Adrenal gland (tissue), 12 donors: ENCODE results near the gene CRK. TPM values are rescaled to one million over a fixed set of nuclear protein-coding genes. Genes with fewer than 3 reads are reported as not detected.
"Not testable (repeated sequence)": the region's sequence is repeated elsewhere in the genome, so short reads cannot be mapped to it uniquely, and the experiment has no call there.

ENCODE experiments used
- DNase-seq, 7 donors: peaks; one replicate each; pipeline ENCODE4 v3.0.0-alpha.2; 2019 to 2020
- H3K27ac ChIP-seq, 5 donors: fragments of 200-600 bp; sonication (generic) in 4 of 5; 1 replicate in 3 of 5; 2 replicates in 2 of 5; pipeline versions ENCODE4 v1.5.1 to v1.8.0; 2016 to 2020; ENCODE audit warnings: mild to moderate bottlenecking in 1 of 5
- H3K27me3 ChIP-seq: fragments of 200-600 bp; 2 replicates; pipeline ENCODE4 v1.8.0; 2021
- H3K36me3 ChIP-seq, 2 donors: fragments of 200-600 bp; replicated peaks in 1 of 2; 1 replicate in 1 of 2; 2 replicates in 1 of 2; pipeline versions ENCODE4 v1.5.1 to v1.8.0; 2018 to 2022
- H3K4me1 ChIP-seq, 2 donors: fragments of 200-600 bp; replicated peaks in 1 of 2; 1 replicate in 1 of 2; 2 replicates in 1 of 2; pipeline versions ENCODE4 v1.5.1 to v1.8.0; 2018 to 2021
- H3K4me3 ChIP-seq, 4 donors: fragments of 200-600 bp; sonication (generic) in 3 of 4; one replicate each; pipeline ENCODE4 v1.5.1; 2016 to 2018
- H3K9me3 ChIP-seq, 3 donors: fragments of 200-600 bp; sonication (generic) in 1 of 3; replicated peaks in 1 of 3; 1 replicate in 2 of 3; 2 replicates in 1 of 3; pipeline versions ENCODE4 v1.5.1 to v1.8.0; 2016 to 2021
- POLR2A ChIP-seq, 2 donors: fragments of 450-650 bp; IDR thresholded peaks; one replicate each; pipeline ENCODE4 v1.6.1; 2017; ENCODE audit warnings: antibody characterized with exemption in 2 of 2, mild to moderate bottlenecking in 2 of 2, moderate library complexity in 1 of 2
- WGBS, 4 donors: extraction: QIAGEN DNeasy Blood & Tissue Kit in 2 of 4; methylation state at CpG; one replicate each; pipeline versions ENCODE4 v1.1.5 to v1.1.7; 2013 to 2017; 5-methylcytosine and 5-hydroxymethylcytosine counted together
- intact Hi-C, 2 donors: fragments of 100-400 bp; cut with DNase I; formaldehyde crosslinking; loops; one replicate each; pipeline versions ENCODE4 v1.14.1 to v1.15.0; 2022 to 2023
- polyA plus RNA-seq, 3 donors: library from polyadenylated mRNA; stranded (reverse); fragments of 200-250 nt in 2 of 3; fragments of 350-450 nt in 1 of 3; fragmentation: Illumina TruSeq in 1 of 3; extraction: RNeasy Lipid Tissue Mini Kit (QIAGEN cat#74804) in 1 of 3; gene quantifications; one replicate each; pipeline ENCODE4 v1.2.3, GENCODE V29; 2013 to 2014
- total RNA-seq, 9 donors: library from RNA; depleted of rRNA in 4 of 9; stranded (reverse); fragments of >200 nt in 4 of 9; fragments of 120-200 nt in 1 of 9; fragmentation: NEBNext Ultra II Directional in 1 of 9; extraction: Animal tissue kit (Norgen Biotek cat#: 25700) in 1 of 9; gene quantifications; one replicate each; pipeline versions ENCODE4 v1.1.0 to v1.2.4, GENCODE V29; 2013 to 2023
- TF ChIP-seq, protein P1 (sequence below), 6 experiments: fragments of 450-650 bp in 4 of 6; fragments of 200-600 bp in 2 of 6; sonication (generic) in 1 of 6; IDR thresholded peaks; 1 replicate in 5 of 6; 2 replicates in 1 of 6; pipeline versions ENCODE4 v1.5.1 to v1.8.0; 2016 to 2021; ENCODE audit warnings: antibody characterized with exemption in 6 of 6, mild to moderate bottlenecking in 2 of 6, moderate library complexity in 1 of 6
- donor health status: healthy with polysubstance abuse.
- donor health status: Bipolar disorder and iron deficiency.
- donor health status: DM: yes; HTN: yes; CAD: no.
- donor health status: DM: no; HTN: no; CAD: no.
- donor health status: DM: no; HTN: no; CAD: no.
- donor health status: DM: yes; HTN: yes; CAD: no.

CRK gene
- total and polyA plus RNA-seq, 12 donors: 20.3 to 80.6 (median 58.5) TPM

DNA sequence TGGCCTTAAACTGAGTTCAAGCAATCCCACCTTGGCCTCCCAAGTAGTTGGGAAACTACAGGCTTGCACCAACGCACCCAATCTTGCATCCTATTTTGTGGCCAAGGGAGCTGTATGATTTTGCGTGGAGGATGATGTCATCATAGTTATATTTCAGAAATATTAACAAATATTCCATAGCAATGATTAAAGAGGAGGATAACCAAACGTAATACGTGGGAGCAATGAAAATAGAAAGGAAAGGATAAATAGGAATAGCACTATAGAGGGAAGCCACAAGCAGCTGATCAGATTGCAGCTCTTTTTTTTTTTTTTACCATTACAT lies 53.8 kb downstream of the CRK start:
- peaks cover 16 to 25% of the 10 kb centered on the region in 2 donors for H3K4me1 ChIP-seq
- intact Hi-C loops: no loop called here
- DNase-seq: no peak
- TF ChIP-seq, protein P1, sequence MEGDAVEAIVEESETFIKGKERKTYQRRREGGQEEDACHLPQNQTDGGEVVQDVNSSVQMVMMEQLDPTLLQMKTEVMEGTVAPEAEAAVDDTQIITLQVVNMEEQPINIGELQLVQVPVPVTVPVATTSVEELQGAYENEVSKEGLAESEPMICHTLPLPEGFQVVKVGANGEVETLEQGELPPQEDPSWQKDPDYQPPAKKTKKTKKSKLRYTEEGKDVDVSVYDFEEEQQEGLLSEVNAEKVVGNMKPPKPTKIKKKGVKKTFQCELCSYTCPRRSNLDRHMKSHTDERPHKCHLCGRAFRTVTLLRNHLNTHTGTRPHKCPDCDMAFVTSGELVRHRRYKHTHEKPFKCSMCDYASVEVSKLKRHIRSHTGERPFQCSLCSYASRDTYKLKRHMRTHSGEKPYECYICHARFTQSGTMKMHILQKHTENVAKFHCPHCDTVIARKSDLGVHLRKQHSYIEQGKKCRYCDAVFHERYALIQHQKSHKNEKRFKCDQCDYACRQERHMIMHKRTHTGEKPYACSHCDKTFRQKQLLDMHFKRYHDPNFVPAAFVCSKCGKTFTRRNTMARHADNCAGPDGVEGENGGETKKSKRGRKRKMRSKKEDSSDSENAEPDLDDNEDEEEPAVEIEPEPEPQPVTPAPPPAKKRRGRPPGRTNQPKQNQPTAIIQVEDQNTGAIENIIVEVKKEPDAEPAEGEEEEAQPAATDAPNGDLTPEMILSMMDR (IDR thresholded peaks at IDR 0.05): no peak
- no peak for TF ChIP-seq POLR2A (IDR thresholded peaks at IDR 0.05)
- no peak overlapping the region for H3K27ac ChIP-seq
- H3K27me3 ChIP-seq: no peaks in the 10 kb centered on the region
- H3K9me3 ChIP-seq: no peaks in the 10 kb centered on the region
- H3K4me3 ChIP-seq: no peak overlapping the region
- WGBS, 4 donors: 92 to 99% (median 96%) methylated on average over 4 of the region's 4 CpGs
- no peaks in the 10 kb centered on the region for H3K36me3 ChIP-seq

DNA sequence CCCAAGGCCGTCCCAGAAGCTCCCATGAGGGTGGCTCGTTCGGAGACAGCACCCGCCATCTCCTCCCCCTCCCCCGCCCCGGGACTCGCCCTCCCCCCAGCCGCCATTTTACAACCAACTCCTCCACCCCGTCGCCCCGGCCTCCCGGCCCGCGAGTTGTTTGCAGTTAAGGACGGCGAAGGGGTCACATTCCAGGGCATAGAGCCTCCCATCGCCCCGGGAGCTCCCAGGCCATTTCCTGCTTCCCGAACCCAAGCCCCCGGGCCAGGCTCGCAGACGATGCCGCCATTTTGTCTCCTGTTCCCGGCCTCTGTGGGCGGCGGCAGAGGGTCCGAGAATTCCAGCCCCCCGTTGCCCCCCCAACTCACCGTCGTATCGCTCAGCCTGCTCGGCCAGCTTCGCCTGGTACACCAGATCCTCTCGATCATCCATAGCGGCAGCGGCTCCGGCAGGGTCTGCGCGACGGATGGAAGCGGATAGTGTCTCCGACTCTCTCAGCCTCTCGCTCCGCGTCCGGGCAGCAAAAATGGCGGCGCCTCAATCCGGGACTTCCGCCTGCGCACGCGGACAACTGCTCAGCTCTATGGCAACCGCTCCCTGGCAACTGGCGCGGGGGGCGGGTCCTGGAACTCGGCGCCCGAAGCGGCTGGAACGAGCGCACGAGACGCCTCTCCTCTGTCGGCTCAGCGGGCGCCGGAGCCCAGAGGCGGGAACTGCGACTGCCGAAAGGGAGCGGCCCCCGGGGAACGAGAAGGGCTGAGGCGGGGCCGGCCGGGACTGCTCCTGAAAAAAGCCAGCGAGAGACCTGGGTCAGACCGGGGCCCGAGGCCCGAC lies 56.1 kb downstream of the CRK start, which contains the start of gene YWHAE:
TSS of gene YWHAE (minus strand) at position 544 of the 834 bp plus-strand sequence. CDS start at position 432, 112 bp downstream.
- DNase-seq: peak; percentile 96 to 99 (median 98)
- 0 to 1% (median 1%) methylated on average over 20 to 82 of the region's 82 CpGs for WGBS, 4 donors
- H3K4me3 ChIP-seq: peak within 1 kb of the TSS; percentile 49 to 93 (median 91)
- H3K9me3 ChIP-seq: no peaks in the 10 kb centered on the region
- intact Hi-C loops: no loop called here
- H3K36me3 ChIP-seq: no peaks in the 10 kb centered on the region
- H3K27me3 ChIP-seq: no peaks in the 10 kb centered on the region
- peaks cover 20 to 37% of the 10 kb centered on the region in 2 donors for H3K4me1 ChIP-seq
- TF ChIP-seq, protein P1 (IDR thresholded peaks at IDR 0.05): peak in 2 of 6 experiments; percentile 3 to 19
- peak; percentile 68 to 76 for TF ChIP-seq POLR2A (IDR thresholded peaks at IDR 0.05)
- peak within 1 kb of the TSS; percentile 93 to 99 (median 96) for H3K27ac ChIP-seq

DNA sequence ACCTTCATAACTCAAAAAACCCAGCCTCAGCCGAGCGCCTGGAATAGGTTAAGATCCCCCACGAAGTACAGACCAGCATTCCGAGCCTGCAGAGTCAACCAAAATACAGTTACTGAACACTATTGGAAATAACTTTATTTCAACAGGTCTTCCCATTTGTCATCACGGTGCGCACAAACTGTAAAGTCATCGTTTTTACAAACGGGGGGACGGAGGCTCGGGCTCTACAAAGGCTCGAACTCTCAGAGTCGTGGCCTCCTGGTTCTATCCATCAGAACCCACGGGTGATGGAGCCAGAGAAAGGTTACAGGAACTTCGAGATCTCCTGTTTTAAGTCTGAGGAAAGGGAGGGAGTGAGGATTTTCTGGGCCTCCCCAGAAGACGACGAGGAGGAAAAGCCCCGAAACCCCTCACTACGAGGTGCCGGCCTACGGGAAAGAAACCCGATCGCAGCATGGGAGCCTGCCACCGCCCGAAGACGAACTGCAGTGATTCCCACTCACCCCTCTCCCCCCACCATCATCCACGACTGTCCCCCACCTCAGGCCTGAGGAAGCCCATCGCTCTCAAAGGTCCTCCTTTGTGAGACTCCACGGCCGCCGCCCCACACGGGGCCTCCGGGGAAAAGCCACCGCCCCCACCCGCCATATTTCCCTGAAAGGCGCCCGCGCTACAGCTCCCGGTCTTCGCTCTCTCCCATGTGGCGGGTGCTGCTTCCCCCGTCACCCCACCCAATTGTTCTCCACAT lies 56.9 kb downstream of the CRK start:
- TF ChIP-seq, protein P1 (IDR thresholded peaks at IDR 0.05): no peak
- no peak for TF ChIP-seq POLR2A (IDR thresholded peaks at IDR 0.05)
- no peaks in the 10 kb centered on the region for H3K9me3 ChIP-seq
- peak overlapping the region; percentile 93 to 99 (median 96) for H3K27ac ChIP-seq
- intact Hi-C loops: no loop called here
- peaks cover 21 to 42% of the 10 kb centered on the region in 2 donors for H3K4me1 ChIP-seq
- no peaks in the 10 kb centered on the region for H3K36me3 ChIP-seq
- peak overlapping the region; percentile 49 to 93 (median 91) for H3K4me3 ChIP-seq
- 0 to 1% (median 0%) methylated on average over 15 to 41 of the region's 41 CpGs for WGBS, 4 donors
- H3K27me3 ChIP-seq: no peaks in the 10 kb centered on the region
- DNase-seq: peak in 2 of 7 donors; percentile 74

DNA sequence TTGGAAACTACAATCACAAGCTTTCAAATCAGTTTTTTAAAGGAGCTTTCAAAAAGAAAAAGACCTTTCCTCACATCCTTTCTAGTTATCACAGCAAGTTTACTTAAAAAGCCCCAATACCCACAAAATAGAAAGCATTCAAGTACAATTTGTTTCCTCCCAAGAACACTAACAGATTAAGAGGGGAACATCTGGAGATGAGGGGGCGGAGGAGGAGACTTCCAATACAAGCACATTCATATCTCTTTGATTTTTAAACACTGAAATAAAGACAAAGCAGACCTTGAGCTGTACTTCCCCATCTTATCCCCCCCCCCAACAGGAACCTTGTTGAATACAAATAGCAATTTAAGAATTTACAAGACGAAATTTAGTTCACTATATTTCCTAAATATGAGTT lies 58.0 kb downstream of the CRK start:
- no peaks in the 10 kb centered on the region for H3K9me3 ChIP-seq
- WGBS, 4 donors: 5 to 9% (median 8%) methylated on average over 2 of the region's 2 CpGs
- H3K27me3 ChIP-seq: no peaks in the 10 kb centered on the region
- peak overlapping the region in 3 of 5 donors; percentile 94 to 99 (median 98) for H3K27ac ChIP-seq
- no peaks in the 10 kb centered on the region for H3K36me3 ChIP-seq
- TF ChIP-seq, protein P1 (IDR thresholded peaks at IDR 0.05): no peak
- TF ChIP-seq POLR2A (IDR thresholded peaks at IDR 0.05): no peak
- DNase-seq: no peak
- H3K4me3 ChIP-seq: peak overlapping the region in 1 of 4 donors; percentile 91
- peaks cover 32 to 53% of the 10 kb centered on the region in 2 donors for H3K4me1 ChIP-seq
- intact Hi-C loops: no loop called here

DNA sequence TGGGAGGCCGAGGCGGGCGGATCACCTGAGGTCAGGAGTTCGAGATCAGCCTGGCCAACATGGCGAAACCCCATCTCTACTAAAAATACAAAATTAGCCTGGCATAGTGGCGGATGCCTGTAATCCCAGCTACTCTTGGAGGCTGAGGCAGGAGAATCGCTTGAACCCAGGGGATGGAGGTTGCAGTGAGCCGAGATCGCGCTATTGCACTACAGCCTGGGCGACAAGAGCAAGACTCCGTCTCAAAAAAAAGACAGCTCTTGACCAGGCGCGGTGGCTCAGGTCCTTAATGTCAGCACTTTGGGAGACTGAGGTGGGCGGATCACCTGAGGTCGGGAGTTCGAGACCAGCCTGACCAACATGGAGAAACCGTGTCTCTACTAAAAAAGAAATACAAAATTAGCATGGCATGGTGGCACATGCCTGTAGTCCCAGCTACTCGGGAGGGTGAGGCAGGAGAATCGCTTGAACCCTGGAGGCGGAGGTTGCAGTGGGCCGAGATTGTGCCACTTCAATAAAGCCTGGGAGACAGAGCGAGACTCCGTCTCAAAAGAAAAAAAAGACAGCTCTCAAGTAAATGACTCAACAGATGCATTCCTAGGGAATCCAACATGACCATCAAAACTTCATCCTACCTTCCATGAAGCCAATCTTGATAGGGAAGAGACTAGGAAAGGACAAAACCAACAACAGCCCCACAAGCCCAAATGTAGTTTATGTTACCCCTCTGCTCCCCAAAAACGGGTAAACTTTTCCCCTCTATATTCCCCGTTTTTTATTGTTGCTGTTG lies 60.0 kb downstream of the CRK start:
- intact Hi-C loops, H3K4me3 ChIP-seq, H3K36me3 ChIP-seq, DNase-seq, H3K27me3 ChIP-seq, H3K9me3 ChIP-seq: not testable (repeated sequence)
- Histone ChIP-seq H3K4me1 (peaks cover 42 to 72% of the 10 kb centered on the region in 2 donors), H3K27ac (peak overlapping the region in 1 of 5 donors; percentile 7)
- WGBS, 4 donors: 86 to 89% (median 88%) methylated on average over 24 to 26 of the region's 26 CpGs
